ENCODE data around the gene EFCAB8.

DNA sequence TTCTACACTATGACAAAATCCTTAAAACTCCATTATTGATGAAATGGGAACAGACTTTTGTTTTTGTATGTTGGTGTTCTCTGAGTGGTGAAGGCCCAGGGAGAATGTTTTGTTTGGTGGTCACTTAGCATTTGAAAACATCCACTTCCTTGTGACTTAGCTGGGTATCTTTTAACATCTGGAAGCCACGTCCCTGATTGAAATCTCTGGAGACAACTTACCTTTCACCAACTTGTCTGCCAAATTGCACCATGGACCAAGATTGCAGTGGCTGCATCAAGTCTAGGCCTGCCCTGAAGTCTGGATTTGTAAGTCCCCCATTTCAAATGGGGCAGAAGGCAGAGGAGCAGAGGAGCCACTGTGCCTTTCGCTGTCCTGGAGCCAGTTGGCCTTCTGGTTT lies 534 bp upstream of the EFCAB8 start:
- TF ChIP-seq GABPA (IDR thresholded peaks at IDR 0.05 in 1 of 2, conservative IDR thresholded peaks at IDR 0.05 in 1 of 2): no peak
- TF ChIP-seq, protein P1, sequence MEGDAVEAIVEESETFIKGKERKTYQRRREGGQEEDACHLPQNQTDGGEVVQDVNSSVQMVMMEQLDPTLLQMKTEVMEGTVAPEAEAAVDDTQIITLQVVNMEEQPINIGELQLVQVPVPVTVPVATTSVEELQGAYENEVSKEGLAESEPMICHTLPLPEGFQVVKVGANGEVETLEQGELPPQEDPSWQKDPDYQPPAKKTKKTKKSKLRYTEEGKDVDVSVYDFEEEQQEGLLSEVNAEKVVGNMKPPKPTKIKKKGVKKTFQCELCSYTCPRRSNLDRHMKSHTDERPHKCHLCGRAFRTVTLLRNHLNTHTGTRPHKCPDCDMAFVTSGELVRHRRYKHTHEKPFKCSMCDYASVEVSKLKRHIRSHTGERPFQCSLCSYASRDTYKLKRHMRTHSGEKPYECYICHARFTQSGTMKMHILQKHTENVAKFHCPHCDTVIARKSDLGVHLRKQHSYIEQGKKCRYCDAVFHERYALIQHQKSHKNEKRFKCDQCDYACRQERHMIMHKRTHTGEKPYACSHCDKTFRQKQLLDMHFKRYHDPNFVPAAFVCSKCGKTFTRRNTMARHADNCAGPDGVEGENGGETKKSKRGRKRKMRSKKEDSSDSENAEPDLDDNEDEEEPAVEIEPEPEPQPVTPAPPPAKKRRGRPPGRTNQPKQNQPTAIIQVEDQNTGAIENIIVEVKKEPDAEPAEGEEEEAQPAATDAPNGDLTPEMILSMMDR (IDR thresholded peaks at IDR 0.05; ENCODE audit: low read depth, low read length, missing input control): no peak
- TF ChIP-seq, protein P2, sequence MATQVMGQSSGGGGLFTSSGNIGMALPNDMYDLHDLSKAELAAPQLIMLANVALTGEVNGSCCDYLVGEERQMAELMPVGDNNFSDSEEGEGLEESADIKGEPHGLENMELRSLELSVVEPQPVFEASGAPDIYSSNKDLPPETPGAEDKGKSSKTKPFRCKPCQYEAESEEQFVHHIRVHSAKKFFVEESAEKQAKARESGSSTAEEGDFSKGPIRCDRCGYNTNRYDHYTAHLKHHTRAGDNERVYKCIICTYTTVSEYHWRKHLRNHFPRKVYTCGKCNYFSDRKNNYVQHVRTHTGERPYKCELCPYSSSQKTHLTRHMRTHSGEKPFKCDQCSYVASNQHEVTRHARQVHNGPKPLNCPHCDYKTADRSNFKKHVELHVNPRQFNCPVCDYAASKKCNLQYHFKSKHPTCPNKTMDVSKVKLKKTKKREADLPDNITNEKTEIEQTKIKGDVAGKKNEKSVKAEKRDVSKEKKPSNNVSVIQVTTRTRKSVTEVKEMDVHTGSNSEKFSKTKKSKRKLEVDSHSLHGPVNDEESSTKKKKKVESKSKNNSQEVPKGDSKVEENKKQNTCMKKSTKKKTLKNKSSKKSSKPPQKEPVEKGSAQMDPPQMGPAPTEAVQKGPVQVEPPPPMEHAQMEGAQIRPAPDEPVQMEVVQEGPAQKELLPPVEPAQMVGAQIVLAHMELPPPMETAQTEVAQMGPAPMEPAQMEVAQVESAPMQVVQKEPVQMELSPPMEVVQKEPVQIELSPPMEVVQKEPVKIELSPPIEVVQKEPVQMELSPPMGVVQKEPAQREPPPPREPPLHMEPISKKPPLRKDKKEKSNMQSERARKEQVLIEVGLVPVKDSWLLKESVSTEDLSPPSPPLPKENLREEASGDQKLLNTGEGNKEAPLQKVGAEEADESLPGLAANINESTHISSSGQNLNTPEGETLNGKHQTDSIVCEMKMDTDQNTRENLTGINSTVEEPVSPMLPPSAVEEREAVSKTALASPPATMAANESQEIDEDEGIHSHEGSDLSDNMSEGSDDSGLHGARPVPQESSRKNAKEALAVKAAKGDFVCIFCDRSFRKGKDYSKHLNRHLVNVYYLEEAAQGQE (IDR thresholded peaks at IDR 0.05): no peak
- no peak for TF ChIP-seq YY1 (IDR thresholded peaks at IDR 0.05)
- TF ChIP-seq RAD21 (IDR thresholded peaks at IDR 0.05): no peak
- no peak for TF ChIP-seq MAX (IDR thresholded peaks at IDR 0.05)

All from liver (tissue), 3 donors.